HEK293 (cell line): Measurements from ENCODE around the gene BMP5.

Experiments used
- CTCF ChIA-PET: fragments of 350-600 bp; formaldehyde crosslinking; extraction: SDS; loops from one replicate; lab custom pipeline; 2021; ENCODE audit warnings: antibody characterized with exemption; lab: Yijun Ruan, JAX
- POLR2A ChIA-PET: fragments of 300-600 bp; formaldehyde crosslinking; extraction: SDS; loops from one replicate; lab custom pipeline; 2020; ENCODE audit warnings: antibody characterized with exemption, inconsistent platforms; lab: Yijun Ruan, JAX
- H3K27ac ChIP-seq: fragments of 200-500 bp; sonication (Bioruptor generic); 2 replicates; pipeline ENCODE4 v1.5.1; 2014; ENCODE audit warnings: low read depth, low read length, control low read depth, inconsistent platforms; ENCODE audit errors: extremely low read depth
- H3K36me3 ChIP-seq, 2 experiments: fragments of 200-500 bp in 1 of 2; sonication (Bioruptor generic) in 1 of 2; 1 replicate in 1 of 2; 2 replicates in 1 of 2; pipeline ENCODE4 v1.5.1; 2014 to 2017; ENCODE audit warnings: inconsistent platforms in 2 of 2, low read length in 2 of 2; ENCODE audit not compliant: control insufficient read depth in 2 of 2, insufficient read depth in 1 of 2
- H3K4me1 ChIP-seq: fragments of 200-500 bp; sonication (Bioruptor generic); 2 replicates; pipeline ENCODE4 v1.5.1; 2014; ENCODE audit warnings: mild to moderate bottlenecking, low read length, inconsistent platforms; ENCODE audit not compliant: control insufficient read depth, insufficient read depth
- H3K4me3 ChIP-seq: 2 replicates; pipeline ENCODE4 v1.5.1; 2011; ENCODE audit warnings: low read depth, mild to moderate bottlenecking, control low read depth, low read length, moderate library complexity
- H3K9me3 ChIP-seq: fragments of 200-500 bp; sonication (Bioruptor generic); 2 replicates; pipeline ENCODE4 v1.5.1; 2014; ENCODE audit warnings: low read depth, low read length, inconsistent platforms; ENCODE audit not compliant: control insufficient read depth, insufficient read depth
- CTCF ChIP-seq: fragments of 450-650 bp; formaldehyde crosslinking; IDR thresholded peaks from 2 replicates; pipeline ENCODE4 v1.5.1; 2016; ENCODE audit warnings: missing biosample characterization, missing genetic modification characterization
- EGR2 ChIP-seq: fragments of 450-650 bp; formaldehyde crosslinking; IDR thresholded peaks from 2 replicates; pipeline ENCODE4 v1.5.1; 2016; ENCODE audit warnings: low read depth, missing biosample characterization, missing genetic modification characterization
- GLI4 ChIP-seq: fragments of 450-650 bp; formaldehyde crosslinking; IDR thresholded peaks from 2 replicates; pipeline ENCODE4 v1.5.1; 2016; ENCODE audit warnings: missing biosample characterization, missing genetic modification characterization
- GLIS1 ChIP-seq: fragments of 450-650 bp; formaldehyde crosslinking; IDR thresholded peaks from 2 replicates; pipeline ENCODE4 v1.5.1; 2016; ENCODE audit warnings: missing biosample characterization, missing genetic modification characterization
- PRDM1 ChIP-seq: fragments of 450-650 bp; formaldehyde crosslinking; IDR thresholded peaks from 2 replicates; pipeline ENCODE4; 2016; ENCODE audit warnings: missing biosample characterization, missing genetic modification characterization
- YY2 ChIP-seq: fragments of 450-650 bp; formaldehyde crosslinking; IDR thresholded peaks from 2 replicates; pipeline ENCODE4 v1.5.1; 2016; ENCODE audit warnings: missing biosample characterization, missing genetic modification characterization
- ZBTB17 ChIP-seq: fragments of 450-650 bp; formaldehyde crosslinking; IDR thresholded peaks from 2 replicates; pipeline ENCODE4 v1.5.1; 2016; ENCODE audit warnings: missing biosample characterization, missing genetic modification characterization
- ZNF10 ChIP-seq: fragments of 450-650 bp; formaldehyde crosslinking; IDR thresholded peaks from 2 replicates; pipeline ENCODE4 v1.5.1; 2017; ENCODE audit warnings: missing biosample characterization, missing genetic modification characterization
- ZNF155 ChIP-seq: fragments of 450-650 bp; formaldehyde crosslinking; IDR thresholded peaks from 2 replicates; pipeline ENCODE4 v1.5.1; 2016; ENCODE audit warnings: missing biosample characterization, missing genetic modification characterization
- ZNF239 ChIP-seq: fragments of 450-650 bp; formaldehyde crosslinking; IDR thresholded peaks from 2 replicates; pipeline ENCODE4 v1.5.1; 2016; ENCODE audit warnings: missing biosample characterization, missing genetic modification characterization
- ZNF24 ChIP-seq: fragments of 450-650 bp; formaldehyde crosslinking; IDR thresholded peaks from 2 replicates; pipeline ENCODE4 v1.5.1; 2016; ENCODE audit warnings: missing biosample characterization, missing genetic modification characterization
- ZNF366 ChIP-seq: fragments of 450-650 bp; formaldehyde crosslinking; conservative IDR thresholded peaks from 2 replicates; pipeline ENCODE4 v1.5.1; 2016; ENCODE audit warnings: missing biosample characterization, missing genetic modification characterization
- ZNF394 ChIP-seq: fragments of 450-650 bp; formaldehyde crosslinking; IDR thresholded peaks from 2 replicates; pipeline ENCODE4 v1.5.1; 2016; ENCODE audit warnings: missing biosample characterization, missing genetic modification characterization, mild to moderate bottlenecking, moderate library complexity, borderline replicate concordance
- ZNF473 ChIP-seq: fragments of 450-650 bp; formaldehyde crosslinking; IDR thresholded peaks from 2 replicates; pipeline ENCODE4 v1.5.1; 2017; ENCODE audit warnings: missing biosample characterization, missing genetic modification characterization
- ZNF501 ChIP-seq: fragments of 450-650 bp; formaldehyde crosslinking; IDR thresholded peaks from 2 replicates; pipeline ENCODE4 v1.5.1; 2016; ENCODE audit warnings: missing biosample characterization, missing genetic modification characterization
- ZNF548 ChIP-seq: fragments of 450-650 bp; formaldehyde crosslinking; IDR thresholded peaks from 2 replicates; pipeline ENCODE4 v1.5.1; 2016; ENCODE audit warnings: missing biosample characterization, missing genetic modification characterization
- ZNF654 ChIP-seq: fragments of 450-650 bp; formaldehyde crosslinking; IDR thresholded peaks from 2 replicates; pipeline ENCODE4 v1.5.1; 2016; ENCODE audit warnings: low read depth, missing biosample characterization, missing genetic modification characterization
- ZSCAN18 ChIP-seq: fragments of 450-650 bp; formaldehyde crosslinking; IDR thresholded peaks from 2 replicates; pipeline ENCODE4 v1.5.1; 2016; ENCODE audit warnings: missing biosample characterization, missing genetic modification characterization
- ZSCAN4 ChIP-seq: fragments of 450-650 bp; formaldehyde crosslinking; IDR thresholded peaks from 2 replicates; pipeline ENCODE4 v1.5.1; 2017; ENCODE audit warnings: missing biosample characterization, missing genetic modification characterization

The BMP5 gene

GRCh38 chr6:55874316-55874715 is 1.1 kb downstream of the BMP5 start:
- ChIA-PET CTCF (interaction anchor here (0.7 to 2.4 kb wide), 2 partner anchors 195 to 257 kb away, joined by 3 to 7 read pairs; no protein-coding TSS in a partner anchor), POLR2A (no interaction called here)
- TF ChIP-seq ZSCAN18 (tag by site-specific recombination) (no peak), ZNF501 (tag by site-specific recombination) (no peak), EGR2 (tag by site-specific recombination) (no peak), ZNF24 (tag by site-specific recombination) (no peak), YY2 (tag by site-specific recombination) (no peak), PRDM1 (no peak), ZNF473 (tag by site-specific recombination) (no peak), ZBTB17 (tag by site-specific recombination) (no peak), GLI4 (tag by site-specific recombination) (no peak)
- no peaks in the 10 kb centered on the region for H3K36me3 ChIP-seq
- H3K27ac ChIP-seq, result no peak overlapping the region
- no peaks in the 10 kb centered on the region for H3K9me3 ChIP-seq
- H3K4me3 ChIP-seq, result no peak overlapping the region
- H3K4me1 ChIP-seq, result peaks cover 10% of the 10 kb centered on the region

- Histone ChIP-seq H3K4me3 (no peak overlapping the region), H3K27ac (no peak overlapping the region), H3K36me3 (no peaks in the 10 kb centered on the region), H3K9me3 (no peaks in the 10 kb centered on the region), H3K4me1 (peaks cover 20% of the 10 kb centered on the region)
- ChIA-PET CTCF (interaction anchor here (1.1 to 2.4 kb wide), 4 partner anchors 9 to 427 kb away, joined by 3 to 7 read pairs (median 4); no protein-coding TSS in a partner anchor), POLR2A (no interaction called here)
- TF ChIP-seq ZNF654 (tag by site-specific recombination), result no peak
These were observed 2.5 kb downstream of the BMP5 start for GRCh38 chr6:55872866-55873265.

GRCh38 chr6:55870181-55870813 is 5.1 kb downstream of the BMP5 start:
- Histone ChIP-seq H3K27ac (no peak overlapping the region), H3K36me3 (no peaks in the 10 kb centered on the region), H3K4me1 (peaks cover 20% of the 10 kb centered on the region), H3K4me3 (no peak overlapping the region), H3K9me3 (no peaks in the 10 kb centered on the region)
- CTCF ChIA-PET, result interaction anchor here (1.1 kb wide), 1 partner anchor 253 kb away, joined by 3 read pairs; no protein-coding TSS in a partner anchor
- POLR2A ChIA-PET, result no interaction called here
- TF ChIP-seq ZNF10 (no peak), GLIS1 (tag by site-specific recombination) (no peak), ZNF239 (no peak), ZNF366 (tag by site-specific recombination) (no peak), CTCF (tag by site-specific recombination) (no peak), ZNF155 (tag by site-specific recombination) (no peak), ZNF548 (tag by site-specific recombination) (no peak), ZSCAN4 (tag by site-specific recombination) (no peak), ZNF394 (tag by site-specific recombination) (no peak)
